Measurements from ENCODE around the gene ESYT2. TPM values are rescaled to one million over a fixed set of nuclear protein-coding genes. Genes with fewer than 3 reads are reported as not detected.

Gene ESYT2
- total and polyA plus RNA-seq, 9 of the 15 experiments (the other 6 are each of a cell fraction or from before 2014, with no cell fraction given): 5.8 to 86.9 (median 64.7) TPM

- TF ChIP-seq, protein P1, sequence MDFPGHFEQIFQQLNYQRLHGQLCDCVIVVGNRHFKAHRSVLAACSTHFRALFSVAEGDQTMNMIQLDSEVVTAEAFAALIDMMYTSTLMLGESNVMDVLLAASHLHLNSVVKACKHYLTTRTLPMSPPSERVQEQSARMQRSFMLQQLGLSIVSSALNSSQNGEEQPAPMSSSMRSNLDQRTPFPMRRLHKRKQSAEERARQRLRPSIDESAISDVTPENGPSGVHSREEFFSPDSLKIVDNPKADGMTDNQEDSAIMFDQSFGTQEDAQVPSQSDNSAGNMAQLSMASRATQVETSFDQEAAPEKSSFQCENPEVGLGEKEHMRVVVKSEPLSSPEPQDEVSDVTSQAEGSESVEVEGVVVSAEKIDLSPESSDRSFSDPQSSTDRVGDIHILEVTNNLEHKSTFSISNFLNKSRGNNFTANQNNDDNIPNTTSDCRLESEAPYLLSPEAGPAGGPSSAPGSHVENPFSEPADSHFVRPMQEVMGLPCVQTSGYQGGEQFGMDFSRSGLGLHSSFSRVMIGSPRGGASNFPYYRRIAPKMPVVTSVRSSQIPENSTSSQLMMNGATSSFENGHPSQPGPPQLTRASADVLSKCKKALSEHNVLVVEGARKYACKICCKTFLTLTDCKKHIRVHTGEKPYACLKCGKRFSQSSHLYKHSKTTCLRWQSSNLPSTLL (IDR thresholded peaks at IDR 0.05): 0 out of 2 replicates have a peak, but pooled peaks have one; percentile 24
- no peak for TF ChIP-seq TRIM28 (IDR thresholded peaks at IDR 0.05)
- no peak for TF ChIP-seq ETV6 (IDR thresholded peaks at IDR 0.05; ENCODE audit: borderline replicate concordance in 1 of 2, low read depth in 2 of 2, low read length in 1 of 2)
- no peak for TF ChIP-seq ETV6 (CRISPR knock-in tag; IDR thresholded peaks at IDR 0.05; ENCODE audit: borderline replicate concordance)
- TF ChIP-seq, protein P2, sequence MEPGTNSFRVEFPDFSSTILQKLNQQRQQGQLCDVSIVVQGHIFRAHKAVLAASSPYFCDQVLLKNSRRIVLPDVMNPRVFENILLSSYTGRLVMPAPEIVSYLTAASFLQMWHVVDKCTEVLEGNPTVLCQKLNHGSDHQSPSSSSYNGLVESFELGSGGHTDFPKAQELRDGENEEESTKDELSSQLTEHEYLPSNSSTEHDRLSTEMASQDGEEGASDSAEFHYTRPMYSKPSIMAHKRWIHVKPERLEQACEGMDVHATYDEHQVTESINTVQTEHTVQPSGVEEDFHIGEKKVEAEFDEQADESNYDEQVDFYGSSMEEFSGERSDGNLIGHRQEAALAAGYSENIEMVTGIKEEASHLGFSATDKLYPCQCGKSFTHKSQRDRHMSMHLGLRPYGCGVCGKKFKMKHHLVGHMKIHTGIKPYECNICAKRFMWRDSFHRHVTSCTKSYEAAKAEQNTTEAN (CRISPR knock-in tag; IDR thresholded peaks at IDR 0.05): 0 out of 2 replicates have a peak, but pooled peaks have one; percentile 32
- TF ChIP-seq NCOA1 (IDR thresholded peaks at IDR 0.05; ENCODE audit: low read depth): peak; percentile 70; the same call in 1 of the 2 replicates
- TF ChIP-seq ZNF395 (CRISPR knock-in tag; IDR thresholded peaks at IDR 0.05): peak; percentile 82
- peak; percentile 34; the same call in 1 of the 2 replicates for TF ChIP-seq ESRRA (IDR thresholded peaks at IDR 0.05; ENCODE audit: borderline replicate concordance, low read depth)
- TF ChIP-seq ZFP1 (CRISPR knock-in tag; IDR thresholded peaks at IDR 0.05): no peak
- TF ChIP-seq ZBED1 (IDR thresholded peaks at IDR 0.05): peak; percentile 67; the same call in 1 of the 2 replicates
- TF ChIP-seq MEF2D (tag; conservative IDR thresholded peaks at IDR 0.05; ENCODE audit: low read depth): peak; percentile 64
- no peak; the same call in 1 of the 2 replicates for TF ChIP-seq GATAD2A (IDR thresholded peaks at IDR 0.05)
- peak; percentile 65; the same call in 1 of the 2 replicates for TF ChIP-seq NR4A1 (CRISPR knock-in tag; IDR thresholded peaks at IDR 0.05)
- no peak; the same call in 1 of the 2 replicates for TF ChIP-seq NR4A1 (tag; IDR thresholded peaks at IDR 0.05)
- peak; percentile 58; the same call in 1 of the 2 replicates for TF ChIP-seq NFRKB (IDR thresholded peaks at IDR 0.05; ENCODE audit: low read depth)
- TF ChIP-seq, protein P3, sequence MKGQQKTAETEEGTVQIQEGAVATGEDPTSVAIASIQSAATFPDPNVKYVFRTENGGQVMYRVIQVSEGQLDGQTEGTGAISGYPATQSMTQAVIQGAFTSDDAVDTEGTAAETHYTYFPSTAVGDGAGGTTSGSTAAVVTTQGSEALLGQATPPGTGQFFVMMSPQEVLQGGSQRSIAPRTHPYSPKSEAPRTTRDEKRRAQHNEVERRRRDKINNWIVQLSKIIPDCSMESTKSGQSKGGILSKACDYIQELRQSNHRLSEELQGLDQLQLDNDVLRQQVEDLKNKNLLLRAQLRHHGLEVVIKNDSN (CRISPR knock-in tag; IDR thresholded peaks at IDR 0.05): peak; percentile 90
- TF ChIP-seq, protein P4, sequence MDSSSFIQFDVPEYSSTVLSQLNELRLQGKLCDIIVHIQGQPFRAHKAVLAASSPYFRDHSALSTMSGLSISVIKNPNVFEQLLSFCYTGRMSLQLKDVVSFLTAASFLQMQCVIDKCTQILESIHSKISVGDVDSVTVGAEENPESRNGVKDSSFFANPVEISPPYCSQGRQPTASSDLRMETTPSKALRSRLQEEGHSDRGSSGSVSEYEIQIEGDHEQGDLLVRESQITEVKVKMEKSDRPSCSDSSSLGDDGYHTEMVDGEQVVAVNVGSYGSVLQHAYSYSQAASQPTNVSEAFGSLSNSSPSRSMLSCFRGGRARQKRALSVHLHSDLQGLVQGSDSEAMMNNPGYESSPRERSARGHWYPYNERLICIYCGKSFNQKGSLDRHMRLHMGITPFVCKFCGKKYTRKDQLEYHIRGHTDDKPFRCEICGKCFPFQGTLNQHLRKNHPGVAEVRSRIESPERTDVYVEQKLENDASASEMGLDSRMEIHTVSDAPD (CRISPR knock-in tag; IDR thresholded peaks at IDR 0.05): no peak
- peak; percentile 72 for TF ChIP-seq GATA2 (CRISPR knock-in tag; IDR thresholded peaks at IDR 0.05)
- no peak for TF ChIP-seq ZNF398 (CRISPR knock-in tag; IDR thresholded peaks at IDR 0.05)
Measured at GRCh38 chr7:158834878-158835784, 5.8 kb upstream of the ESYT2 start (continued).

All from K562 (cell line).